Testis (tissue), 3 donors: ENCODE data around the gene TBC1D30. TPM values are rescaled to one million over a fixed set of nuclear protein-coding genes. Genes with fewer than 3 reads are reported as not detected.

ENCODE experiments used
- DNase-seq: peaks from one replicate; pipeline ENCODE4 v3.0.0-alpha.2; 2019
- H3K27ac ChIP-seq, 2 donors: fragments of 200-600 bp; sonication (generic); one replicate each; pipeline ENCODE4 v1.5.1; 2019
- H3K27me3 ChIP-seq: fragments of 200-600 bp; sonication (generic); one replicate; pipeline ENCODE4 v1.5.1; 2019
- H3K36me3 ChIP-seq: fragments of 200-600 bp; sonication (generic); one replicate; pipeline ENCODE4 v1.5.1; 2017; ENCODE audit warnings: low read depth; ENCODE audit errors: missing control alignments
- H3K4me1 ChIP-seq: fragments of 200-600 bp; sonication (generic); one replicate; pipeline ENCODE4 v1.5.1; 2019
- H3K4me3 ChIP-seq, 2 donors: fragments of 200-600 bp; sonication (generic); one replicate each; pipeline ENCODE4 v1.5.1; 2017 to 2019
- H3K9me3 ChIP-seq: fragments of 200-600 bp; sonication (generic); one replicate; pipeline ENCODE4 v1.5.1; 2017
- CTCF ChIP-seq, 3 experiments: fragments of 450-650 bp in 2 of 3; fragments of 200-600 bp in 1 of 3; sonication (generic) in 1 of 3; IDR thresholded peaks; one replicate each; pipeline ENCODE4 v1.5.1; 2016 to 2019; ENCODE audit warnings: antibody characterized with exemption in 3 of 3, mild to moderate bottlenecking in 2 of 3, moderate library complexity in 1 of 3
- POLR2A ChIP-seq: fragments of 450-650 bp; IDR thresholded peaks from one replicate; pipeline ENCODE4 v1.6.1; 2017; ENCODE audit warnings: antibody characterized with exemption, mild to moderate bottlenecking, moderate library complexity
- WGBS, 2 donors: methylation state at CpG; one replicate each; pipeline ENCODE4 v1.1.5; 2018; 5-methylcytosine and 5-hydroxymethylcytosine counted together
- intact Hi-C: fragments of 100-400 bp; cut with DNase I; formaldehyde crosslinking; loops from one replicate; pipeline ENCODE4 v1.15.1; 2023; ENCODE audit warnings: low total_unique reads
- polyA plus RNA-seq: library from polyadenylated mRNA; stranded (reverse); fragments of 350-450 nt; fragmentation: Illumina TruSeq; extraction: RNeasy Lipid Tissue Mini Kit (QIAGEN cat#74804); gene quantifications from one replicate; pipeline ENCODE4 v1.2.3, GENCODE V29; 2014; ENCODE audit warnings: low read depth, low replicate concordance; ENCODE audit not compliant: insufficient read depth
- total RNA-seq, 2 donors: library from RNA; depleted of rRNA; stranded (reverse); fragments of >200 nt; gene quantifications; one replicate each; pipeline ENCODE4 v1.2.3, GENCODE V29; 2016

TBC1D30 gene
- total and polyA plus RNA-seq, 3 donors from 2014 or later: 7.0 to 8.7 (median 8.3) TPM

DNA sequence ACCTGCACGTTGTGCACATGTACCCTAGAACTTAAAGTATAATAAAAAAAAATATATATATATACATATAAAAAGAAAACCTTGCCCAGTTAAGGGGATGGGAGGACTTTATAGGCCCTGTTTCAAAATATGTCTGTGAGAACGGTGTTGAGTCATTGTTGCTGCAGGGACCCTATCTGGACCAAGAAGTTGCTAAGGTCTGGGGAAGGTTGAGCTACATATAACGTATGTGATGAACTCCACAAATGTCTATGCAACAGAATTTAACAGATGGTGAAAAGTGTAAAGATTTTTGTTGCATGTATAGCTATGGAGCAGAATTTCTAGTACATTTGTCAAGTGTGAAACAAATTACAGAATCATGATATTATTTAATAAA lies 59.7 kb downstream of the TBC1D30 start:
- H3K27me3 ChIP-seq: no peaks in the 10 kb centered on the region
- H3K9me3 ChIP-seq: no peaks in the 10 kb centered on the region
- no peaks in the 10 kb centered on the region for H3K4me1 ChIP-seq
- no peak overlapping the region for H3K4me3 ChIP-seq
- intact Hi-C loops: no loop called here
- H3K36me3 ChIP-seq: no peaks in the 10 kb centered on the region
- DNase-seq: no peak
- WGBS, 2 donors: 56 to 79% methylated on average over 3 of the region's 3 CpGs
- TF ChIP-seq POLR2A: no peak
- H3K27ac ChIP-seq: no peak overlapping the region

DNA sequence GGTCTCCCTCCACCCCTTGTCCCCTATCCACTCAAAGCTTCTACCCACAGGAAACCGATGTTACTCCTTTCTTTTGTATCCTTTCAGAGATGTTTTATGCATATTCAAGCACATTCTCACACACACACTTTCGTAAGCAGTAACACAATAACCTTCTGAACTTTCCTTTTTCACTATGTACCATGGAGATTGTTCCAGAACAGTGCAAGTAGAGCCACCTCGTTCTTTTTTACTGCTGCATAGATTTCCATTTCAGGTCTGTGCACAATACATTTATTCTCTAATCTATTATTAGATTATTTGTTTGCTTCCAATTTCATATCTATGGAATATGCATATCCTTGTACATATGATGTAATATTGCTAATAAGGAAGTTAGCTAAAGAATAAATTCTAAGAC lies 60.3 kb downstream of the TBC1D30 start:
- intact Hi-C loops: no loop called here
- H3K27ac ChIP-seq: no peak overlapping the region
- H3K36me3 ChIP-seq: no peaks in the 10 kb centered on the region
- H3K9me3 ChIP-seq: no peaks in the 10 kb centered on the region
- H3K27me3 ChIP-seq: no peaks in the 10 kb centered on the region
- WGBS, 2 donors: 75 to 80% methylated on average over 3 of the region's 3 CpGs
- no peaks in the 10 kb centered on the region for H3K4me1 ChIP-seq
- TF ChIP-seq POLR2A (no peak), CTCF (IDR thresholded peaks at IDR 0.05) (no peak)
- DNase-seq: no peak
- H3K4me3 ChIP-seq: no peak overlapping the region

- intact Hi-C loops: no loop called here
- WGBS, 2 donors: 72 to 76% methylated on average over 11 of the region's 11 CpGs
- H3K36me3 ChIP-seq: no peaks in the 10 kb centered on the region
These were observed 65.2 kb downstream of the TBC1D30 start for GRCh38 chr12:64889434-64890216.

GRCh38 chr12:64890873-64891468 lies 66.5 kb downstream of the TBC1D30 start:
- Histone ChIP-seq H3K36me3 (no peaks in the 10 kb centered on the region), H3K4me3 (no peak overlapping the region), H3K27ac (no peak overlapping the region), H3K27me3 (no peaks in the 10 kb centered on the region), H3K4me1 (no peaks in the 10 kb centered on the region), H3K9me3 (no peaks in the 10 kb centered on the region)
- no peak for TF ChIP-seq POLR2A
- TF ChIP-seq CTCF (IDR thresholded peaks at IDR 0.05): peak; percentile 88 to 89 (median 88)
- 59 to 66% methylated on average over 6 of the region's 6 CpGs for WGBS, 2 donors
- DNase-seq: no peak
- intact Hi-C loops: no loop called here

More at GRCh38 chr12:64889434-64890216, 65.2 kb downstream of the TBC1D30 start:
- no peaks in the 10 kb centered on the region for H3K9me3 ChIP-seq
- H3K4me3 ChIP-seq: no peak overlapping the region
- H3K27ac ChIP-seq: no peak overlapping the region
- no peaks in the 10 kb centered on the region for H3K4me1 ChIP-seq
- H3K27me3 ChIP-seq: no peaks in the 10 kb centered on the region
- DNase-seq: no peak
- TF ChIP-seq POLR2A (no peak), CTCF (IDR thresholded peaks at IDR 0.05) (no peak)

DNA sequence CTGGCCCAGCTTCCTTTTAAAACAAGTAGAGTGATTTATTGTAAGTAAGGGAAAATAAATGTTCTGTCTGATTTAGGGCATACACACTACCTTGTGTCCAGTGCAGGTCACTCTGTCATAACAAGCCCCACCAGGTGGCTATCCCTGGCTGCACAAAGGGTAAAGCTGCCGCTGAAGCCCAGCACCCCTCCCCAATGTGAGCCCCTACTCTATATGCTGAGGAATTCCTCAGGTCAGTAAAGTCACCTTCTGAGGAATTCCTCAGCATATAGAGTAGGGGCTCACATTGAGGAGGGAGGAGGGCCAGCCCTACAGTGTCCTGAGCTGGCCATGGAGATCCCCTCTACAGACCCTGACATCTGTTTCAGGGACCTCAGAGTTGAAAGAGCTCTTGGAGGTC lies 67.2 kb downstream of the TBC1D30 start:
- H3K4me3 ChIP-seq: no peak overlapping the region
- no peak for TF ChIP-seq POLR2A
- TF ChIP-seq CTCF (IDR thresholded peaks at IDR 0.05): no peak
- H3K4me1 ChIP-seq: no peaks in the 10 kb centered on the region
- no peaks in the 10 kb centered on the region for H3K36me3 ChIP-seq
- intact Hi-C loops: no loop called here
- H3K27me3 ChIP-seq: no peaks in the 10 kb centered on the region
- DNase-seq: no peak
- 60 to 63% methylated on average over 1 of the region's 1 CpG for WGBS, 2 donors
- H3K9me3 ChIP-seq: no peaks in the 10 kb centered on the region
- H3K27ac ChIP-seq: no peak overlapping the region
